ENCODE measurements around the gene GARIN3. TPM values are rescaled to one million over a fixed set of nuclear protein-coding genes. Genes with fewer than 3 reads are reported as not detected.

The GARIN3 gene
- total and polyA plus RNA-seq, 9 of the 15 experiments (the other 6 are each of a cell fraction or from before 2014, with no cell fraction given), result not detected

DNA sequence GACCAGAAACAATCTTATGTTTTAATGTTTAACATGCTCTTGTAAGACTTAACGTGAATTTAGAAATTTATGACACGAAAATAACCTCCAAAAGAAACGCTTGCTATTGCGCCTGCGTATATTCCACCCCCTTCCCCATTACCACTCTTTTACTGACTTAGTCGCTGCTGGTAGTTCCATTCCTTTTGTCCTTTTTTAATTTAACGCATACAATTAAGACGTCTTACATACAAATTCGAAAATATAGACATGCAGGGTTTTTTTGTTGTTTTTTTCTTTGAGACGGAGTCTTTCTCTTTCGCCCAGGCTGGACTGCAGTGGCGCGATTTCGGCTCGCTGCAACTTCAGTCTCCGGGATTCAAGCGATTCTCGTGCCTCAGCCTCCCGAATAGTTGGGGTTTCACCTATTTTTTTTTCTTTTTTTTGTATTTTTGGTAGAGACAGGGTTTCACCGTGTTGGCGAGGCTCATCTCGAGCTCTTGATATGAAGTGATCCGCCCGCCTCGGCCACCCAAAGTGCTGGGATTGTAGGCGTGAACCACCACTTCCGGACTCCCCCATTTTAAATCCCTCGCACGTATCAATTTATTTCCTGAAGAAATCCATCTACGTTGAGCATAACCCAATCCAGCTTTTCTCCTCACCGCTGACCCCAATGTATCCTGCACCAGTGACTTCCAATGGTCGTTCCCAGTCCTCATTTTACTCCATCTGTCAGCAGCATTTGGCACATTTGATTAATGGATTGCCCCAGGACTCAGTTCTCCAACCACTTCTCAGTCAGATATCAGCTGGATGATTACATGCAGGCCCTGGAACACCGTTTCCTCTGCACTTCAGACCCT is 22.7 kb downstream of the GARIN3 start (continued):
- TF ChIP-seq, protein P1, sequence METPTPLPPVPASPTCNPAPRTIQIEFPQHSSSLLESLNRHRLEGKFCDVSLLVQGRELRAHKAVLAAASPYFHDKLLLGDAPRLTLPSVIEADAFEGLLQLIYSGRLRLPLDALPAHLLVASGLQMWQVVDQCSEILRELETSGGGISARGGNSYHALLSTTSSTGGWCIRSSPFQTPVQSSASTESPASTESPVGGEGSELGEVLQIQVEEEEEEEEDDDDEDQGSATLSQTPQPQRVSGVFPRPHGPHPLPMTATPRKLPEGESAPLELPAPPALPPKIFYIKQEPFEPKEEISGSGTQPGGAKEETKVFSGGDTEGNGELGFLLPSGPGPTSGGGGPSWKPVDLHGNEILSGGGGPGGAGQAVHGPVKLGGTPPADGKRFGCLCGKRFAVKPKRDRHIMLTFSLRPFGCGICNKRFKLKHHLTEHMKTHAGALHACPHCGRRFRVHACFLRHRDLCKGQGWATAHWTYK (CRISPR knock-in tag; IDR thresholded peaks at IDR 0.05), result no peak
- TF ChIP-seq SLC30A9 (CRISPR knock-in tag; IDR thresholded peaks at IDR 0.05) (no peak), NUFIP1 (IDR thresholded peaks at IDR 0.05; ENCODE audit: partially characterized antibody) (no peak), HDAC8 (tag; IDR thresholded peaks at IDR 0.05) (no peak), C11orf30 (IDR thresholded peaks at IDR 0.05; ENCODE audit: low read depth) (no peak; the same call in 1 of the 2 replicates), ZNF431 (CRISPR knock-in tag; IDR thresholded peaks at IDR 0.05) (no peak), CREBBP (IDR thresholded peaks at IDR 0.05; ENCODE audit: low read depth, low read length) (no peak), NFATC3 (IDR thresholded peaks at IDR 0.05) (no peak), ZNF395 (CRISPR knock-in tag; IDR thresholded peaks at IDR 0.05) (peak; percentile 33; the same call in 1 of the 2 replicates), HNRNPH1 (optimal IDR thresholded peaks at IDR 0.05; ENCODE audit: low read depth, low read length) (no peak), HCFC1 (IDR thresholded peaks at IDR 0.05; ENCODE audit: low read depth, low read length) (no peak), CTCFL (IDR thresholded peaks at IDR 0.05; ENCODE audit: borderline replicate concordance, insufficient read depth, low read depth, low read length, poor library complexity, severe bottlenecking) (no peak), PURB (CRISPR knock-in tag; IDR thresholded peaks at IDR 0.05; ENCODE audit: low read depth) (no peak), ZC3H4 (CRISPR knock-in tag; IDR thresholded peaks at IDR 0.05; ENCODE audit: borderline replicate concordance) (no peak), NCOA4 (IDR thresholded peaks at IDR 0.05; ENCODE audit: partially characterized antibody) (no peak), IRF9 (tag; IDR thresholded peaks at IDR 0.05) (no peak), NCOR1 (IDR thresholded peaks at IDR 0.05) (peak; percentile 15; the same call in 1 of the 2 replicates), TARDBP (IDR thresholded peaks at IDR 0.05) (no peak), ZBTB7A (IDR thresholded peaks at IDR 0.05; ENCODE audit: borderline replicate concordance, control insufficient read depth, low read depth, low read length) (no peak)
- TF ChIP-seq, protein P2, sequence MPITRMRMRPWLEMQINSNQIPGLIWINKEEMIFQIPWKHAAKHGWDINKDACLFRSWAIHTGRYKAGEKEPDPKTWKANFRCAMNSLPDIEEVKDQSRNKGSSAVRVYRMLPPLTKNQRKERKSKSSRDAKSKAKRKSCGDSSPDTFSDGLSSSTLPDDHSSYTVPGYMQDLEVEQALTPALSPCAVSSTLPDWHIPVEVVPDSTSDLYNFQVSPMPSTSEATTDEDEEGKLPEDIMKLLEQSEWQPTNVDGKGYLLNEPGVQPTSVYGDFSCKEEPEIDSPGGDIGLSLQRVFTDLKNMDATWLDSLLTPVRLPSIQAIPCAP (CRISPR knock-in tag; IDR thresholded peaks at IDR 0.05; ENCODE audit: borderline replicate concordance), result no peak
